ENCODE measurements around the gene AGAP2. TPM values are rescaled to one million over a fixed set of nuclear protein-coding genes. Genes with fewer than 3 reads are reported as not detected.

Gene AGAP2
- polyA plus RNA-seq, 1 donor (not counting 4 experiments of a cell fraction or from before 2014, with no cell fraction given), result 0.13 TPM

- H3K9ac ChIP-seq (ENCODE audit: control insufficient read depth, extremely low read depth, insufficient read depth, low read length), result no peak overlapping the region
- H3K4me2 ChIP-seq (ENCODE audit: control insufficient read depth, extremely low read depth, insufficient read depth, low read depth, low read length), result no peak overlapping the region
- H3K9me3 ChIP-seq (ENCODE audit: control insufficient read depth, low read depth, low read length), result no peaks in the 10 kb centered on the region
- TF ChIP-seq EZH2 (IDR thresholded peaks at IDR 0.05; ENCODE audit: low read length), result no peak
- no peak for TF ChIP-seq CTCF (optimal IDR thresholded peaks at IDR 0.05 in 1 of 3, IDR thresholded peaks at IDR 0.05 in 1 of 3, conservative IDR thresholded peaks at IDR 0.05 in 1 of 3; ENCODE audit: extremely low read depth in 1 of 3, insufficient read depth in 2 of 3, low read length in 3 of 3)
- H3K27ac ChIP-seq (ENCODE audit: control insufficient read depth, insufficient read depth, low read length), result no peak overlapping the region
- no peaks in the 10 kb centered on the region for H4K20me1 ChIP-seq (ENCODE audit: control insufficient read depth, extremely low read depth, insufficient read depth, low read length)
- dilution Hi-C loops (cut with MboI; ENCODE audit: extremely low pct_ligation_motif_present, low sequenced_read_pairs), result no loop called here
- peaks cover 16% of the 10 kb centered on the region for H3K79me2 ChIP-seq (ENCODE audit: control insufficient read depth, insufficient read depth, low read length)
- no peak overlapping the region for H2AFZ ChIP-seq (ENCODE audit: control insufficient read depth, low read length)
- FAIRE-seq (no peak), DNase-seq (ENCODE audit: low read depth, low spot score) (no peak)
- peaks cover 8% of the 10 kb centered on the region for H3K4me1 ChIP-seq (ENCODE audit: control insufficient read depth, extremely low read depth, insufficient read depth, low read length)
- H3K36me3 ChIP-seq (ENCODE audit: control insufficient read depth in 2 of 2, extremely low read depth in 1 of 2, insufficient read depth in 2 of 2, low read length in 2 of 2), result peaks cover 5 to 11% of the 10 kb centered on the region in 2 experiments
- no peaks in the 10 kb centered on the region for H3K27me3 ChIP-seq (ENCODE audit: control insufficient read depth, extremely low read depth, insufficient read depth, low read length)
- H3K4me3 ChIP-seq (ENCODE audit: control insufficient read depth in 2 of 3, extremely low read depth in 1 of 3, insufficient read depth in 2 of 3, low read depth in 1 of 3, low read length in 3 of 3), result no peak overlapping the region
- H3K9me1 ChIP-seq (ENCODE audit: control insufficient read depth, extremely low read depth, insufficient read depth, low read length), result no peaks in the 10 kb centered on the region
Measured at GRCh38 chr12:57779736-57780135, 41.2 kb upstream of the AGAP2 start.

- dilution Hi-C loops (cut with MboI; ENCODE audit: extremely low pct_ligation_motif_present, low sequenced_read_pairs), result no loop called here
- TF ChIP-seq CTCF (optimal IDR thresholded peaks at IDR 0.05 in 1 of 3, IDR thresholded peaks at IDR 0.05 in 1 of 3, conservative IDR thresholded peaks at IDR 0.05 in 1 of 3; ENCODE audit: extremely low read depth in 1 of 3, insufficient read depth in 2 of 3, low read length in 3 of 3), result no peak
- TF ChIP-seq EZH2 (IDR thresholded peaks at IDR 0.05; ENCODE audit: low read length), result no peak
- H3K36me3 ChIP-seq (ENCODE audit: control insufficient read depth in 2 of 2, extremely low read depth in 1 of 2, insufficient read depth in 2 of 2, low read length in 2 of 2), result peaks cover 5 to 11% of the 10 kb centered on the region in 2 experiments
- no peak for DNase-seq (ENCODE audit: low read depth, low spot score)
- no peaks in the 10 kb centered on the region for H3K9me3 ChIP-seq (ENCODE audit: control insufficient read depth, low read depth, low read length)
- H3K27ac ChIP-seq (ENCODE audit: control insufficient read depth, insufficient read depth, low read length), result no peak overlapping the region
- no peaks in the 10 kb centered on the region for H3K9me1 ChIP-seq (ENCODE audit: control insufficient read depth, extremely low read depth, insufficient read depth, low read length)
- H3K27me3 ChIP-seq (ENCODE audit: control insufficient read depth, extremely low read depth, insufficient read depth, low read length), result no peaks in the 10 kb centered on the region
- H3K4me1 ChIP-seq (ENCODE audit: control insufficient read depth, extremely low read depth, insufficient read depth, low read length), result no peaks in the 10 kb centered on the region
- no peak for FAIRE-seq
- H2AFZ ChIP-seq (ENCODE audit: control insufficient read depth, low read length), result no peak overlapping the region
- peaks cover 5% of the 10 kb centered on the region for H3K79me2 ChIP-seq (ENCODE audit: control insufficient read depth, insufficient read depth, low read length)
- no peak overlapping the region for H3K4me2 ChIP-seq (ENCODE audit: control insufficient read depth, extremely low read depth, insufficient read depth, low read depth, low read length)
- no peak overlapping the region for H3K9ac ChIP-seq (ENCODE audit: control insufficient read depth, extremely low read depth, insufficient read depth, low read length)
- H4K20me1 ChIP-seq (ENCODE audit: control insufficient read depth, extremely low read depth, insufficient read depth, low read length), result no peaks in the 10 kb centered on the region
- no peak overlapping the region for H3K4me3 ChIP-seq (ENCODE audit: control insufficient read depth in 2 of 3, extremely low read depth in 1 of 3, insufficient read depth in 2 of 3, low read depth in 1 of 3, low read length in 3 of 3)
Measured at GRCh38 chr12:57777911-57778310, 39.4 kb upstream of the AGAP2 start.
